Brain microvascular endothelial cell (primary cell): ENCODE data around the gene CA14.
"Not testable (repeated sequence)": the region's sequence is repeated elsewhere in the genome, so short reads cannot be mapped to it uniquely, and the experiment has no call there.

Experiments used
- DNase-seq: peaks from one replicate; pipeline ENCODE4 v3.0.0-alpha.2; 2020
- H3K27ac ChIP-seq: fragments of 250-450 bp; sonication (Bioruptor Pico); 2 replicates; pipeline ENCODE4 v1.5.1; 2020; ENCODE audit warnings: mild to moderate bottlenecking, moderate library complexity
- H3K27me3 ChIP-seq: fragments of 250-450 bp; sonication (Bioruptor Pico); replicated peaks from 2 replicates; pipeline ENCODE4 v1.5.1; 2020; ENCODE audit warnings: mild to moderate bottlenecking
- H3K36me3 ChIP-seq: fragments of 250-450 bp; sonication (Bioruptor Pico); replicated peaks from 2 replicates; pipeline ENCODE4 v1.5.1; 2020; ENCODE audit warnings: mild to moderate bottlenecking
- H3K4me3 ChIP-seq: 2 replicates; pipeline ENCODE4 v1.5.1; 2011; ENCODE audit warnings: low read depth, mild to moderate bottlenecking, control low read depth, low read length, moderate library complexity
- CTCF ChIP-seq: IDR thresholded peaks from 2 replicates; pipeline ENCODE4 v1.5.1; 2011; ENCODE audit warnings: low read depth, mild to moderate bottlenecking, moderate library complexity, low read length, control low read depth, inconsistent platforms; ENCODE audit errors: missing control alignments
- in situ Hi-C: cut with HindIII; loops from 2 replicates; pipeline ENCODE4 v1.10.0; 2017; ENCODE audit warnings: low sequenced_read_pairs, low pct_ligation_motif_present

CA14 gene

DNA sequence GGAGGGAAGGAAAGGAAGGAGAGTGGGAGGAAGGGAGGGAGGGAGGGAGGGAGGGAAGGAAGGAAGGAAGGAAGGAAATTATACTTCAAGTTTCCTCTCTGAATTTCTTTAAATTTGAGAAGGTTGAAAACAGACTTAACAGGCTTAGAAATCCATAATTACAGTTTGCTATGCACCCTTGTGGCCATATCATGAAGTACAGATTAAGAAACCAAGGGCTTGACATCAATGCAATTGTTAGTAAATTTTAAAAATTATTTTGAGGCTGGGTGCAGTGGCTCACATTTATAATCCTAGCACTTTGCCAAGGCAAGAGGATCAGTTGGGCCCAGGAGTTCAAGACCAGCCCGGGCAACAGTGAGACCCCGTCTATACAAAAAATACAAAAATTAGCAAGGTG is 36.0 kb upstream of the CA14 start:
- peak; percentile 29 for DNase-seq

GRCh38 chr1:150224983-150225382 is 32.6 kb upstream of the CA14 start:
- H3K27ac ChIP-seq, result no peak overlapping the region

More for the DNA sequence above, 36.0 kb upstream of the CA14 start:
- Histone ChIP-seq H3K27me3 (no peaks in the 10 kb centered on the region), H3K36me3 (peaks cover 21% of the 10 kb centered on the region), H3K4me3 (no peak overlapping the region), H3K27ac (no peak overlapping the region)
- peak; percentile 46 for TF ChIP-seq CTCF
- in situ Hi-C loops, result no loop called here

DNA sequence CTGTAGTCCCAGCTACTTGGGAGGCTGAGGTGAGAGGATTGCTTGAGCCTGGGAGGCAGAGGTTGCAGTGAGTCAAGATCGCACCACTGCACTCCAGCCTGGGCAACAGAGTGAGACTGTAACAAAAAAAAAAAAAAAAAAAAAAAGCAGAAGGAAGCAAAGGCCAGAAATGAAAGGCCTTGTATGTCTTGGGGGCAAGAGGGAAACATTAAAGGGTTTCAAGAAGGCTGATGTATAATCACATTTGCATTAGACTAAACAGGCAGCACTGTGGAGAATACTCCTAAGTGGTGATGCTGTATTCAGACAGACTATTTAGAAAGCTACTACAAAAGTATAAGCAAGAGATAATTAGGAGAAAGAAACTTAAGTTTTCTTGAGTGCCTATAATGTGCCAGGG is 32.0 kb upstream of the CA14 start:
- H3K4me3 ChIP-seq, result no peak overlapping the region
- H3K27me3 ChIP-seq, result no peaks in the 10 kb centered on the region
- H3K27ac ChIP-seq, result no peak overlapping the region
- TF ChIP-seq CTCF, result no peak
- no peak for DNase-seq
- H3K36me3 ChIP-seq, result peaks cover 26% of the 10 kb centered on the region
- in situ Hi-C loops, result no loop called here

More at GRCh38 chr1:150224983-150225382, 32.6 kb upstream of the CA14 start:
- Histone ChIP-seq H3K27me3 (no peaks in the 10 kb centered on the region), H3K4me3 (no peak overlapping the region), H3K36me3 (peaks cover 26% of the 10 kb centered on the region)
- TF ChIP-seq CTCF, result no peak
- in situ Hi-C loops, result no loop called here
- no peak for DNase-seq

DNA sequence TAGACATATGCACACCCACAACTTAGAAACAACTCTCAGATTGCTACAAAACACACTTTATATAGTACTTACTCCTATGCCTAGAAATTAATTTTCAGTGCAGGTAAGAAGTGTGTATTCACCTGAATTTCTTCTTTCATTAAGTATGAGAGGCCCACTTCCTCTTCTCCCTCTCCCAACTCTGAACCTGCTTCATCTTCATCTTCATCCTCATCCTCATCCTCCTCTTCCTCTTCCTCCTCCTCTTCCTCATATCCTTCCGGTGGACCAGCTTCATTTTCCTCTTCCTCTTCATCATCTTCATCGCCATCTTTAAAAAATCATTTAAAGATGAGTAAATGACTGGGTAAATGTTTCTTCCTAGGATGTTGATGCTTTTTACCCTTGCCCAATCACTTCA is 31.1 kb upstream of the CA14 start:
- Histone ChIP-seq H3K4me3 (no peak overlapping the region), H3K27me3 (no peaks in the 10 kb centered on the region), H3K27ac (no peak overlapping the region), H3K36me3 (peaks cover 26% of the 10 kb centered on the region)
- no peak for TF ChIP-seq CTCF
- no peak for DNase-seq
- in situ Hi-C loops, result no loop called here

DNA sequence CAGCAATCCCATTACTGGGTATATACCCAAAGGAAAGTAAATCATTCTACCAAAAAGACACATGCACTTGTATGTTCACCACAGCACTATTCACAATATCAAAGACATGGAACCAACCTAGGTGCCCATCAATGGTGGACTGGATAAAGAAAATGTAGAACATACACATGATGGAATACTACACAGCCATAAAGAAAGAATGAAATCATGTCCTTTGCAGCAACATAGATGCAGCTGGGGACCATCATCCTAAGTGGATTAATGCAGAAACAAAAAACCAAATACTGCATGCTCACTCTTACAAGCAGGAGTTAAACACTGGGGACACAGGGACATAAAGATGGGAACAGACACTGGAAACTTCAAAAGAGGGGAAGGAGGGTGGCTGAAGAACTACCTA is 30.3 kb upstream of the CA14 start:
- DNase-seq, result no peak
- Histone ChIP-seq H3K4me3 (no peak overlapping the region), H3K27ac (no peak overlapping the region), H3K27me3 (no peaks in the 10 kb centered on the region), H3K36me3 (peaks cover 26% of the 10 kb centered on the region)
- TF ChIP-seq CTCF, result no peak
- in situ Hi-C loops, result no loop called here

GRCh38 chr1:150228246-150228645 is 29.3 kb upstream of the CA14 start:
- DNase-seq, H3K27ac ChIP-seq, H3K27me3 ChIP-seq, H3K4me3 ChIP-seq, in situ Hi-C loops: not testable (repeated sequence)
- peaks cover 26% of the 10 kb centered on the region for H3K36me3 ChIP-seq

GRCh38 chr1:150232921-150233320 is 24.7 kb upstream of the CA14 start:
- H3K27me3 ChIP-seq, DNase-seq, H3K4me3 ChIP-seq, in situ Hi-C loops, H3K27ac ChIP-seq, H3K36me3 ChIP-seq: not testable (repeated sequence)
